NCI-H510A (cell line): ENCODE results near the gene CDH4.
"Not testable (repeated sequence)": the region's sequence is repeated elsewhere in the genome, so short reads cannot be mapped to it uniquely, and the experiment has no call there.

Experiments used
- DNase-seq: peaks from one replicate; lab custom pipeline; 2025; lab: John Stamatoyannopoulos, UW

The CDH4 gene

DNA sequence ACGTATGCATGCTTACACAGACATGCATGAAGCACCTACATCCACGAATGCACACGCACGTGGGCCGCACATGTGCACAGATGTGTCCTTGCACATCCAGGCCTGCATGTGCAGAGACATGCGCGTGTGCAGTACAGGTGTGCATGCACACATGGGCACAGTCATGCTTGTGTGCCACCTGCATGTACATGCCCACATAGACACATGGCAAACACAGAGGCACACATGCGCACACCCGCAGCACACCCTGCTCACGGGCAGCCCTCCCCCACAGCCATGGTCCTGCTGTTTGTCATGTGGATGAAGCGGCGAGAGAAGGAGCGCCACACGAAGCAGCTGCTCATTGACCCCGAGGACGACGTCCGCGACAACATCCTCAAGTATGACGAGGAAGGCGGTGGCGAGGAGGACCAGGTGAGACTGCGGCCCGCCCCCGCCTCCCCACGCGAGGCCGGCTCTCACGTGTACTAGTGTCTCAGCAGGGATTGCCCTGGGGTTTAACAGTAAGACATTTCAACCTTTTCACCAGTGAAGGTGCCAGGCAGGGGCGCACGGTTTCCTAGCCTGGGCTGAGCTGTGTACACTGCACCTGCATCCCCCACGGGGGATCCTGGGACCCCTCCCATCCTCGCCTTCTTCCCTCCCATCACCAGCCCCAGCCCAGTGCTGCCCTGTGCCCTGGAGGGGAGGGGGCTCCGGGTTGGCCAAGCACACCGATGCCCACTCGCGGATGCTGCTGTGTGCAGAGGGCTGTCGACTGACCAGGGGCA is 680.8 kb downstream of the CDH4 start:
- no peak for DNase-seq

DNA sequence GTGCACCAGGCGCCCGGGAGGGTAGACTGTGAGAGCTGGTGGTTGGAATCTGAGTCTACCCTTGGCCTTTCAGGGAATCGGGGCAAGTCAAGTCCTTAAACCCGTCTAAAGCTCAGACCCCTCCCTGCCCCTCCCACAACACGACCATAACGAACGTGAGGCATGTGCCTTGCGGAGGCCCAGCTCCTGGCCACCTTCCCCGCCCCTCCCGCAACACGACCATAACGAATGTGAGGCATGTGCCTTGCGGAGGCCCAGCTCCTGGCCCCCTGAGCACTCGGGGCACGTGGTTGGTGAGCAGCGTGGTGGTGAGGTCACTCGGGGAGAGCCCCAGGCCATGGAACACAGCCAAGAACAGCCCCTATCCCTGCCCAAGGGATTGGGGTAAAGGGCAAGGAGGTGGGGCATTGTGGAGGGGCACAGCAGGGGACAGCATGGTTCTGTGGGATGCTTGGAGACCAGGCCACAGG is 681.5 kb downstream of the CDH4 start:
- DNase-seq, result no peak

DNA sequence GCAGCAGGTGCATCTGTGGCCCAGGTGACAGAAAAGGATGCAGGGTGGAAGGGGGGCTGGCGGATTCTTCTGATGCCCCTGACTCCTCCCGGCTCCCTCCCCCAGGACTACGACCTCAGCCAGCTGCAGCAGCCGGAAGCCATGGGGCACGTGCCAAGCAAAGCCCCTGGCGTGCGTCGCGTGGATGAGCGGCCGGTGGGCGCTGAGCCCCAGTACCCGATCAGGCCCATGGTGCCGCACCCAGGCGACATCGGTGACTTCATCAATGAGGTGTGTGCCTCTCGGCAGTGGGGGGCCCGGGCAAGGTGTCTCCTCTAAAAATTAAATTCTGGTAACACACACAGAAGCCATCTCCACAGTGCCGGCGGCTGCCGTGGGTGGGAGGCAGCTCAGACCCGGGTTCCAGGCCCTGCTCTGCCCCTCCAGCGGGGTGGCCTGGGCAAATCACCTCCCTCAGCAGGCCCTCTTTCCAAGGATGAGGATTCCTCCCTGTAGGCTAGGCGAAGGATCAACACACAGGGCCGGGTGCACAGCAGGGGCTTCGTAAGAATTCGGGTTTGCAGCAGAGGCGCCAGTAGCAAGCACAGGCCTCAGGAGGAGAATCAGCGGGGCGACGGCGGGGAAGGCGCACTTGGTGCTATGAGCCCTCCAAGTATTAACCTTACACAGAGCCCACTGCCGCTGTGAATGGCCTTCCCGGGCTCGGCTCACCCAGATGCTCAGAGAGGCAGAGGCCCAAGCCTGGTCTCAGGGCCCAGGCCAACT is 682.1 kb downstream of the CDH4 start:
- no peak for DNase-seq

DNA sequence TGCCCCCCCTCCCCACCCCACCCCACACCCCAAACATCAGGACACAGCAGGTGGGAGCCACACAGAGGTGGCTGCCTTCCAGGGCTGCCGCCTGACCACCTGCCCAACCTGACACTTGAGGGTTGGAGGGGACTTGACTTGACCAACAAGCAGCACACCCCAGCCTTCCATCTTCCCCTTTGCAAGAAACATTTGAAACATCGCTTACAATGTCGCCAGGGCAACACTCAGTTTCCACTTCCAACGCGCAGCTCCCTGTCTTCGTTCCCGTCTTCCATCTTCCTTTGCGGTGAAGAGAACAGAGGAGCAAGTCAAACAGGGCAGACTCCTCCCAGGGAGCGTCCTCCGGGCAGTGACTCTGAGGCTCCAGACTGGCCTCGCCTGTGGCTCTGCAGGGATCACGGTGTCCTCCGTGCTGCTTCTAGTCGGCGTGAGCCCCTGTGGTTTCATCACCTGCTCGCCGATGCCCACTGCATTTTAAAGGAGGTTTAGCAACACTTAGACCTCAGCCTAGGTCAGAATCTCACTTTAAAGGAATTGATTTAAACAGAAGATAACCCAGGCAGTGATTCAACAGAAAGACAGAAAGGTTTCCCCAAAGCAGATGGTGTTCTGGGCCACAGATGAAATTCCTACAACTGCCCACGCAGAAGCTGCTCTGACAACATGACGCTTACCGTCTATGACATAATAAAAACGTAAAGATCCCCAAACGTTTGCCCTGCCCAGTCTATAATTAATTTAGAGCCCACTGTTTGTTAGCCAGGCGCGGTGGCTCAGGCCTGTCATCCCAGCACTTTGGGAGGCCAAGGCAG is 682.9 kb downstream of the CDH4 start:
- no peak for DNase-seq

DNA sequence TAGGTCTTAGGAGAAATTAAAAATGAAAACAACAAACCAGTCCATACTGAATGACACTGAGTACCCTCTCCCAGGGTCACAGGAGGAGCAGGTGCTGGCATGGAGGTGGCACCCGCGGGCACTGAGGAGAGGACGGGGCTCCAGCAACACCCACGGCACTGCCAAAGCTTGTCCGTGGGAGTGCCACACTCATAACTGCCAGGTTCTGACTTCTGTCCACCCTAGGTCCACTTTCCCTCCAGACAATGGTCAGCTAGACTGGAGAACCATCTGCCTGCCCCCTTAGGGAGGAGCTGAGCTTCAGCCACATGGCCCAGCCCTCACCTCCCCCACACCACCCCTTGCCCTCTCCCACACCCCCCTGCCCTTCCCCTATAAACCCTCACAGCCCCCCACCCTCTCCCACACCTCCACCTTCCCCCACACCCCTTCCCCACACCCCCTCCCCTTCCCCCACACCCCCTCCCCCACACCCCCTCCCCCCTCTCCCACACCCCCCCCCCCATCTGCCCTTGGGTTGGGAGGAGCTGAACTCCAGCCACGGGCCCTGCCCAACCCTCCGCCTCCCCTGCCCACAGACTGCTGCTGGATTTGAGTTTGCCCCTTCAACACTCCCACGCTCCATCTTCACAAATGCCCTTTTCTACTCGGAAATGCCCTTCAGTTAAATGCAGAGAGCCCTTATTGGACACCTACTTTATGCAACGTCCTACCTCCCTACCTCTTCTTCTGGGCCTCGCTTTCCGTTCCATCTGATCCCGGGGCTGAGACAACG is 684.1 kb downstream of the CDH4 start:
- no peak for DNase-seq

DNA sequence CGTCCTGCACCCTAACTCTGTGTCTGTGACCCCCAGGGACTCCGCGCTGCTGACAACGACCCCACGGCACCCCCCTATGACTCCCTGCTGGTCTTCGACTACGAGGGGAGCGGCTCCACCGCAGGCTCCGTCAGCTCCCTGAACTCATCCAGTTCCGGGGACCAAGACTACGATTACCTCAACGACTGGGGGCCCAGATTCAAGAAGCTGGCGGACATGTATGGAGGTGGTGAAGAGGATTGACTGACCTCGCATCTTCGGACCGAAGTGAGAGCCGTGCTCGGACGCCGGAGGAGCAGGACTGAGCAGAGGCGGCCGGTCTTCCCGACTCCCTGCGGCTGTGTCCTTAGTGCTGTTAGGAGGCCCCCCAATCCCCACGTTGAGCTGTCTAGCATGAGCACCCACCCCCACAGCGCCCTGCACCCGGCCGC is 684.7 kb downstream of the CDH4 start:
- DNase-seq, result no peak

DNA sequence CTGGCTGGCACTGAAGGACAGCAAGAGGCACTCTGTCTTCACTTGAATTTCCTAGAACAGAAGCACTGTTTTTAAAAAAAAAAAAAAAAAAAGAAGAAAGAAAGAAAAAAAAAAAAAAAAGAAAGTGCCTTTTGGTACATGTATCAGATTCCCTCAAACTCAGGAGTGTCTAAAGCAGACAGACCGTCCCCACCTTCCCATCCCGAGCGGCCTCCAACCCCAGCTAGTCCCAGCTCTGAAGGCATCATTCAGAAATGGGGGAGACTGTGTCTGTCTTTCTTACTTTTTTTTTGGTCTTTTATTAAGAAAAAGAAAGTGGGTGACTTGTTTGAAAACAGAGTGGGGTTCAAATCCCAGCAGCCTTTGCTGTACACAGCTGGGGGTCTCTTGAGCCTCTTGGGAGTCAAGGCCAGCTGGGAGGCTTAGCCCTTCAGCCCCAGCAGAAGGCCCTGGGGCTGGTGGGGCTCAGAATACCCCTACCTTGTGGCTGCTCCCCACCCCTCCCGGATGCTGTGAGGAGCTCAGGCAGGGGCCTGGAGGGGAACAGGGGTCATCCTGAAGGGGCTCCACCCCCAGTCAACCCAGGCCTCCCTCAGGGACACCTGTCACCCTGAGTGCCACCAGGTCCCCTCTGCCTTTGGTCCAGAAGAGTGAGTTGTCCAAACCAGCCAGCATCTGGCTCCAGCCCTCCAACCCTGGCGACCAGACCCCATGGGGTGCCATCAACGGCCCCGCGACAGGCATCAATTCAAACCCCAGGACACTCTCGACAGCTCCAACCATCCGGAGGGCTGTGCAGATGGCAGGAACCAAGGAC is 685.3 kb downstream of the CDH4 start:
- DNase-seq, result no peak

DNA sequence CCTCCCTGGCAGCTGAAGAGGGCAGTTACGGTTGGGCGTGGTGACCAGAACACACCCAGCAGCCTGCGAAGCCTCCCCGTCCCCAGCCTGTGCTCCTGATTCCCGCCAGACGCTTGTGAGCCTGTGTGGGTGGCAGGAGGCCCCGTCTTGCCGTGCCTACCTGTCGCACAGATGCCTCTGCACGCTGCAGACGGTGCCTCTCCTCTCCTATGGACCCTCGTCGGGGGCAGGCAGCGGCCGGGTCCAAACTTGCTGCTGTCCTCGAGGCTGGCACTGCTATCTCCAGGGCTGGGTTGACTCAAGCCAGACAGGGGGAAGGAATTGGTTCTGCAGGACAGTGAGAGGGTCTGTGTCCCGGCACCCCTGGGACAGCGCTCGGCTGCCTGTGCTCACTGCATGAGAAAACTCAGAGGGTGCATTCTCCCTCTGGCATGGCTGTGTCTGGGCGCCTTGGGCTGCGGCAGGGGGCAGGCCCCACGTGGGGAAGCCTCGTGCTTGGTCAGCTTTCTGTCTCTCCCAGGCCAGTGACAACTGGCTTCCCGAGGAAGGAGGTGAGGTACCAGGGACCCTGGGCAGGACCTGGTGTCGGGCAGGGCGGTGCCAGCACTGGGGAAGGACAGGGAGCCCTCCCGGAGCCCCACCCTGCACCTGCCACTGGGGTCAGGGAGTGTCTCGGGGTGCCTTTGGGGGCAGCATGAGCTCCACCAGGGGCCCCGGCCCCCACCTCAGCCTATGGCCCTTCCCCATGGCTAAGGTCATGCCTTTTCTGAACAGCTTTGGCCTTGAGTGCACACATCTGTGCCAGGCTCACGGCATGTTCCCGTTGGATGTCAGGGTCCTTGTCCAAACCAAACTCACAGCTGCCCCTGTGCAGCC is 686.1 kb downstream of the CDH4 start:
- no peak for DNase-seq

DNA sequence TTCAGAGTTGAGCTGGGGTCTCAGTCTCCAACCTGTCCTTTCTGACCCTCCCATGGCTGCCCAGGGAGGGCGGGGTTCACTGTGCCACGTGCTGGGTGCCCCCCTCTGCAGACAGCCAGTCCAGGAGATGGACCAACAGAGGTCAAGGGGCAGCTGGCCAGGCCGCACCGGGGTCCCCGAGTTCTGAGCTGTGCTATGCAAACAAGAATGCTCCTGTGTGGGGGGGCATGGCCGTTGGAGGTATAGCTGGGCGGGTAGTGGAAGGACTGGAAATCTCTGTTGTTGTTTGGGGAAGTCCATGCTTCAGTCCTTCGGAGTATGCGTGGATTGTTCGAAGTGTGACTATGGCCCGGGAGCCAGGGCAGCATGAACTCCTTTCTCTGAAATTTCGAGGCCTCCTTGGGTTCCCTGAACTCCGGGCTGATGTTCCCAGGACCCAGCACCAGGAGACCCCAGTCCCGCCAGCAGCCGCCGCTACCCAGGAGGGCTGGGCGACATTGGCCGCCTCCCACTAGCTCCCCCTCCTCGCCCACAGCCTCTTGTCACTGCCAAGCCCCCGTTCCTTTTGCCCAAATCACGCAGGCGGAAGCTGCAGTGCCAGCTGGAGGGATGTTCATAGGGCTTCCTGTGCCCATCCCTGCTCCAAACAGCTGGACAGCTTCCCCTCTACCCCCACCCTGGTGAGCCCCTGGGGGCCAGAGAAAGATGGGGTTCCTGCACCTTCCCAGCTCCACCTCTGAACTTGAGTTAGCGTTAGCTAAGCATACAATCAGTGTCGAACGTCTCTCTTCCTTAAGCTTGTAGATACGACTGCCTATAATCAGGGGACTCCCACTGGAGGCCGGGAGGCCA is 687.0 kb downstream of the CDH4 start:
- no peak for DNase-seq

DNA sequence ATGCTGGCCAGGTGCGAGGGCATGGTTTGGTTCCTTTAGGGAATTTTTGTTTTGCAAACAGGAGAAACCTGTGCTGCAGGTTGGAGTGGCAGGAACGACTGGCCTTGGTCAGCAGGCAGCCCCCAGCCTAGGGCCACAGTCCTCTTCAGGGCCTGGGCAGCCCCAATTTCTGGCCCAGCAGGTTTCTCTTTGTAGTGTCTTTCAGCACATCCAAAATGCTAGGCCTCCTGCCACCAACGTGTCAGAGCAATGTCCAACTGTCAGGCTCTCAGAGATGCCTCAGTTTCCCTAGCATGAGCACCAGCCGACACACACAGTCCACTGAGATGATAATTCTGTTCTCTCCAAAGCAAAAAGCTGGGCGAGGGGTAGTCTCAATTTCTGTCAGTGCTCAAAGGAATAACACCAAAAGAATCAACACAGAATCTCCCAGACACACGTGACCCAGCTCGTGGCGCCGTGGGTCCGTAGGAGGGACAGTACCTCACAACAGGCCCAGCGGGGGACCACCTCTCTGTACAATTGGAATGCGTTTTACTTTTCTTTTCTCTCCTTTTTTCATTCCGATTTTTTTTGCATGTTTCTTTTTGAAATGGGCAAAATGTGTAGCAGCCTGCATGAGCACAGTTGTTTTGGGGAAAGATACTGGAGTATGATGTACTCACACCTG is 687.8 kb downstream of the CDH4 start:
- DNase-seq, result no peak

DNA sequence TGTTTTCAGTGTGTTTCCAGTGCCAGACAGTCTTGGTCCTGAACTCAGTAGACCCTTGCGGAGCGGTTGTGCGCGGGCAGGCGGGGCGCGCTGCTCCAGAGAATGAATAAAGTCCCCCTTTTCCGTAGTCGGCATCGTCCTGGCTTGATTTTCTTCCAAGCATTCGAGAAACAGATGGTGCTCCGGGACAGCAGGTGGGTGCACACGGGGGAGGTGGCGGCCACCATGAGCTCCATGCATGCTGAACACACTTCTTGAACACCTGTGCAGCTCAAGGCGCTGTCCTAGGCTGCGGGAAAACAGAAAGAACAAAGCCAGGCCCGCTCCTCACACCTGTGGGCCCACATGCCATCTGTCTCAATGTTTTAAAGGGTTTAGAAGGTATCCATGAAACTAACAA is 688.4 kb downstream of the CDH4 start:
- DNase-seq, result no peak

DNA sequence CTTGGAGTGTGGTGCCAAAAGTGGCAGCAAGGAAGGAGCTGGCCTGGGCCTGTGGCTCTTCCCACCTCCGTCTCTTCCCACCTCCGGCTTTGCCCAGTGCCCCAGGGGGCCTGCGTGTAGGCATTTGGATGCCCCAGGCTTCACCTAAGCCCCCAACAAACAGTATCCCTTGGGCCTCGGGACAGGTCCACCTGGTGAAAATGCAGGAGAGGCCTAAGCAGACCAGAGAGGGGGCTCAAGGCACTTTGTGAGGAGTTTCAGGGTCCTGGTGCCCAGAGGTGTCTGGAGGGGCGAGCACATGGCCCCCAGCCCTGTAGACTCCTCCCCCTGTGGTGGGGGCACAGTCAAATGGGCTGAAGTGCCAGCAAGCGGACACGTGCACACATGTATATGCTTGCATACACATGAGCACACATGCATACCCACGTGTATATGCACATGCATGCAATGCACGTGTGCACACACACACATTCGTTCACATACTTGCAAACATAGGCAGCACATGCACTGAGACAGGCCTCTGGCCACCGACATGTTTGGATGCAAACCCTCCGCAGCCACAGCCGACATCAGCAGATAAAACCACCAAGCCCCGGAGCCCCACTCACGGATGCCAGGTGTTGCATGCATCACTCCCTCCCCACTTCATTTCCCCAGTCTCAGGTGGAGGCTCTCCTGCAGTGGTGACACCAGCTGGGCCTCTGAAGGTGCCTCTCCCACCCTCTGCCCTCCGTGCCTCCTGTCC is 689.1 kb downstream of the CDH4 start:
- no peak for DNase-seq

DNA sequence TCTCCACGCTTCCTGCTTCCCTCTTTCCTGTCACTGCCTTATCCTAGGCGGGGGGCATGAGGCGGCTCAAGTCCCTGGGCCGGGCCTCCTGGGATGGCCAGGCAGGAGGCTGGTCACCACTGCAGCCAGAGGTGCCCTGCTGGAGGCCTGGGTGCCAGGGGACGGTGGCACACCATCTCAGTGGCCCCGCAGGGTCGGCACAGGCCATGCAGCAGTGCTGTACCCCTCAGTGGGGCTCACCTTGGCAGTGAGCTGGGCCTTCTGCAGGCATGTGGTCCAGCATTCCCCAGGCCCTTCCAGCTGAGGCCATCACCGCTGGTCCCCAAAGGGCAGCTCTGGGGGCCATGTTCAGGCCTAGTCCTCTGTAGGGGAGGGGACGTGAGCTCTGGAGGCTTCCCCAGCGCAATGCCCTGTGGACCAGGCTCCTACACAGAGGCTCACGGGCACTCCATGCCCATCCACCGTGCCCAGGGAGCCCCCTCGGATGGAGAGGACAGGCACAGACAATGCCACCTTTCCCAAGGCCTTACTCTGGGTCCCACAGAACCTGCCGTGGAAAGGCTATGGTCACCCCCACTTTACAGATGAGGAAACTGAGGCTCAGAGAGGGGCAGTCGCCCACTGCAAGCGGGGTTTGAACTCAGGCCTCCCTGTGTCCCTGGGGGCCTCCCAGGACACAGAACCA is 689.8 kb downstream of the CDH4 start:
- DNase-seq, result no peak

DNA sequence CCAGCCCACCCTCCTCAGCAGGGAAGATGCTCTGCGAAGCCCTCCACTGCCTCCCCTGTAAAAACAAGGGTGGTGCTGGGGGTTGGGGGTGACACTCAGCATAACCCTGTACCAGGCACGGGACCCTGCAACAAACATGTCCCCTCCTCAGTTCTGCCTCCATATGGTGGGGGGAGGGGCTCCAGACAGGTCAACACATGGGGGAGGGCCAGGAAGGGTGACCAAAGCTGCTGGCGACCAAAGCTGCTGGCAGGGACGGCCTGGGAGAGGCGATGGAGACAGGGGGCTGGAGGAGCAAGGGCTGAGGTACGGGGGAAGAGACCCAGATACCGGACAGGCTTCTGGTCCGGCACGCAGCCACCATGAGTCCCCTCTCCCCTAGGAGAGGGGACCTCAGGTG is 690.5 kb downstream of the CDH4 start:
- DNase-seq, result no peak

DNA sequence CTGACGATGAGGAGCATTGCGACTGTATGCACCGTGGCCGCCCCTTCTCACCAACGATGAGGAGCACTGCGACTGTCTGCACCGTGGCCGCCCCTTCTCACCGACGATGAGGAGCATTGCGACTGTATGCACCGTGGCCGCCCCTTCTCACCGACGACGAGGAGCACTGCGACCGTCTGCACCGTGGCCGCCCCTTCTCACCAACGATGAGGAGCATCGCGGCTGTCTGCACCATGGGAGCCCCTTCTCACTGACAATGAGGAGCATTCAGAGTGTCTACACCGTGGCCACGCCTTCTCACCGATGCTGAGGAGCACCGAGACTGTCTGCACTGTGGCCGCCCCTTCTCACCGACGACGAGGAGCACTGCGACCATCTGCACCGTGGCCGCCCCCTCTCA is 692.9 kb downstream of the CDH4 start:
- DNase-seq, result not testable (repeated sequence)

DNA sequence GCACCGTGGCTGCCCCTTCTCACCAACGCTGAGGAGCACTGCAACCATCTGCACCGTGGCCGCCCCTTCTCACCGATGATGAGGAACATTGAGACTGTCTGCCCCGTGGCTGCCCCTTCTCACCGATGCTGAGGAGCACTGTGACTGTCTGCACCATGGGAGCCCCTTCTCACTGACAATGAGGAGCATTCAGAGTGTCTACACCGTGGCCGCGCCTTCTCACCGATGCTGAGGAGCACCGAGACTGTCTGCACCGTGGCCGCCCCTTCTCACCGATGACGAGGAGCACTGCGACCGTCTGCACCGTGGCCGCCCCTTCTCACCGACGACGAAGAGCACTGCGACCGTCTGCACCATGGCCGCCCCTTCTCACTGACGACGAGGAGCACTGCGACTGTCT is 693.4 kb downstream of the CDH4 start:
- DNase-seq, result not testable (repeated sequence)

DNA sequence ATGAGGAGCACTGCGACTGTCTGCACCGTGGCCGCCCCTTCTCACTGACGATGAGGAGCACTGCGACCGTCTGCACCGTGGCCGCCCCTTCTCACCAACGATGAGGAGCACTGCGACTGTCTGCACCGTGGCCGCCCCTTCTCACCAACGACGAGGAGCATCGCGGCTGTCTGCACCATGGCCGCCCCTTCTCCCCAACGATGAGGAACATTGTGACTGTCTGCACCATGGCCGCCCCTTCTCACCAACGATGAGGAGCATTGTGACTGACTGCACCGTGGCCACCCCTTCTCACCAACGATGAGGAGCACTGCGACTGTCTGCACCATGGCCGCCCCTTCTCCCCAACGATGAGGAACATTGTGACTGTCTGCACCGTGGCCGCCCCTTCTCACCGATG is 696.0 kb downstream of the CDH4 start:
- not testable (repeated sequence) for DNase-seq
